ENCODE data around the gene GNAO1. TPM values are rescaled to one million over a fixed set of nuclear protein-coding genes. Genes with fewer than 3 reads are reported as not detected.

GNAO1 gene
- polyA plus RNA-seq, 1 donor from 2014 or later, result 31.5 TPM

DNA sequence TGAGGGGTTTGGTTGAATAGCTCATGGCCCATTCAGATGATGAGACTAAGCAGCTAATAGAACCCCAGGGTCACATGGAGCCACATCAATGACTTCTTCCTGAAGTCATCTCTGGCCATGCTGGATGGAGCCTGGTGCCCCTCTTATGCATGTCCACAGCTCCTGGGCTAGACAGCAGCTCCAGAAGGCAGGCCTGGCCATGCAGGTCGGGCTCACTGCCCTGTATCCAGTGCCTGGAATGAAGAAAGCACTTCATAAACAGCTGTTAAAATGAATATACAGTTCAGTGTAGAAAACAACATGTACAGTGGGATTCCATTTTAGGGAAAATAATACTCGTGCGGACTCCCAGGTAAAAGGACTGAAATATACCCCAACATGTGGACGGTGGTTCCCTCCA lies 73.9 kb downstream of the GNAO1 start:
- no peaks in the 10 kb centered on the region for H4K20me1 ChIP-seq (ENCODE audit: insufficient read depth)
- no peaks in the 10 kb centered on the region for H3K9me2 ChIP-seq (ENCODE audit: insufficient read depth, low read length)
- no peaks in the 10 kb centered on the region for H3F3A ChIP-seq (ENCODE audit: insufficient read depth, low read length, poor library complexity, severe bottlenecking)
- no peak overlapping the region for H3K9ac ChIP-seq (ENCODE audit: low read length)
- no peaks in the 10 kb centered on the region for H3K9me3 ChIP-seq (ENCODE audit: low read length)
- no peaks in the 10 kb centered on the region for H3K36me3 ChIP-seq (ENCODE audit: insufficient read depth, low read length)
- no peak overlapping the region for H2AFZ ChIP-seq (ENCODE audit: low read depth, low read length)
- no peaks in the 10 kb centered on the region for H3K27me3 ChIP-seq (ENCODE audit: insufficient read depth, low read depth, low read length)
- no peak overlapping the region for H3K4me3 ChIP-seq (ENCODE audit: low read length)
- no peak overlapping the region for H3K27ac ChIP-seq (ENCODE audit: low read length)
- no peaks in the 10 kb centered on the region for H3K79me2 ChIP-seq (replicated peaks; ENCODE audit: insufficient read depth, low read length)
- TF ChIP-seq SMC3 (conservative IDR thresholded peaks at IDR 0.05; ENCODE audit: poor library complexity) (no peak), MXI1 (conservative IDR thresholded peaks at IDR 0.05; ENCODE audit: poor library complexity, severe bottlenecking) (no peak), EZH2 (IDR thresholded peaks at IDR 0.05; ENCODE audit: borderline replicate concordance, insufficient read depth, low read length, poor library complexity, severe bottlenecking) (no peak), REST (IDR thresholded peaks at IDR 0.05; ENCODE audit: borderline replicate concordance) (no peak), RAD21 (conservative IDR thresholded peaks at IDR 0.05) (no peak), CTCF (IDR thresholded peaks at IDR 0.05; ENCODE audit: poor library complexity, severe bottlenecking) (no peak), POLR2AphosphoS5 (IDR thresholded peaks at IDR 0.05) (no peak), TAF1 (IDR thresholded peaks at IDR 0.05; ENCODE audit: low read depth) (no peak), EP300 (conservative IDR thresholded peaks at IDR 0.05; ENCODE audit: poor library complexity, severe bottlenecking) (no peak)
- no peak overlapping the region for H3K4me2 ChIP-seq (ENCODE audit: low read length)

GRCh38 chr16:56265746-56266145 lies 74.5 kb downstream of the GNAO1 start:
- Histone ChIP-seq H3K9me2 (ENCODE audit: insufficient read depth, low read length) (no peaks in the 10 kb centered on the region), H3K9ac (ENCODE audit: low read length) (no peak overlapping the region), H4K20me1 (ENCODE audit: insufficient read depth) (no peaks in the 10 kb centered on the region), H3K27ac (ENCODE audit: low read length) (no peak overlapping the region), H3K4me2 (ENCODE audit: low read length) (no peak overlapping the region), H3K4me3 (ENCODE audit: low read length) (no peak overlapping the region), H3K36me3 (ENCODE audit: insufficient read depth, low read length) (no peaks in the 10 kb centered on the region), H3K27me3 (ENCODE audit: insufficient read depth, low read depth, low read length) (no peaks in the 10 kb centered on the region), H3K79me2 (replicated peaks; ENCODE audit: insufficient read depth, low read length) (no peaks in the 10 kb centered on the region), H3F3A (ENCODE audit: insufficient read depth, low read length, poor library complexity, severe bottlenecking) (no peaks in the 10 kb centered on the region), H3K9me3 (ENCODE audit: low read length) (no peaks in the 10 kb centered on the region), H2AFZ (ENCODE audit: low read depth, low read length) (no peak overlapping the region)
- TF ChIP-seq EP300 (conservative IDR thresholded peaks at IDR 0.05; ENCODE audit: poor library complexity, severe bottlenecking) (no peak), SMC3 (conservative IDR thresholded peaks at IDR 0.05; ENCODE audit: poor library complexity) (no peak), POLR2AphosphoS5 (IDR thresholded peaks at IDR 0.05) (no peak), RAD21 (conservative IDR thresholded peaks at IDR 0.05) (no peak), EZH2 (IDR thresholded peaks at IDR 0.05; ENCODE audit: borderline replicate concordance, insufficient read depth, low read length, poor library complexity, severe bottlenecking) (no peak), CTCF (IDR thresholded peaks at IDR 0.05; ENCODE audit: poor library complexity, severe bottlenecking) (no peak), REST (IDR thresholded peaks at IDR 0.05; ENCODE audit: borderline replicate concordance) (no peak), MXI1 (conservative IDR thresholded peaks at IDR 0.05; ENCODE audit: poor library complexity, severe bottlenecking) (no peak), TAF1 (IDR thresholded peaks at IDR 0.05; ENCODE audit: low read depth) (no peak)
